GM13977 (cell line): ENCODE results near the gene ANKRD30A.
"Not testable (repeated sequence)": the region's sequence is repeated elsewhere in the genome, so short reads cannot be mapped to it uniquely, and the experiment has no call there.

ENCODE experiments used
- DNase-seq: peaks from one replicate; pipeline ENCODE4 v3.0.0; 2012; ENCODE audit warnings: low spot score
- in situ Hi-C: fragments of 300-500 bp; cut with MboI; formaldehyde crosslinking; loops from one replicate; pipeline ENCODE4 v1.12.0; 2022; ENCODE audit warnings: low sequenced_read_pairs, low pct_unique_long_range_greater_than_20kb, mixed read lengths, inconsistent platforms; ENCODE audit not compliant: unreplicated experiment
- TF ChIP-seq, protein P1 (sequence below): IDR thresholded peaks from 2 replicates; pipeline ENCODE4 v1.5.1; 2012; ENCODE audit warnings: mild to moderate bottlenecking, control low read depth; ENCODE audit not compliant: insufficient read depth; ENCODE audit errors: extremely low read depth, missing control alignments

ANKRD30A gene

DNA sequence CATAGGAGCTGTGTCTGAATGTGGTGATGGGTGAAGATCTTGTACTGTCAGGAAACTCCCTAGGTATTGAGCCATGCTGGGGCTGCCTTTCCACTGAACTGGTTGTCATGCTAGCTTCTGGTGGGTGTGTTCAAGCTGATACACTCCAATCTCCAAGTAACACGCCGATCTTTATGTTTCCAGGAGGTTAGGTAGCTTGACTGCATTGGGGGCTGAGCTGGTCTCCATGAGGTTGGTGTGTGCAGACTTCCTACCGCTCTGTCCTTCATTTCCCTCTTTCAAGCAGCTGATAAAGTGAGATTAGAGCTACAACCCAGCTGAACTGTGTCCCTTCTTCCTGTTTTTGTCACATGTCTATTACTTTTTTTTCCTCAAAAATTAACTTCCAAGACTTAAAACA, 265.5 kb downstream of the ANKRD30A start:
- DNase-seq = no peak
- TF ChIP-seq, protein P1, sequence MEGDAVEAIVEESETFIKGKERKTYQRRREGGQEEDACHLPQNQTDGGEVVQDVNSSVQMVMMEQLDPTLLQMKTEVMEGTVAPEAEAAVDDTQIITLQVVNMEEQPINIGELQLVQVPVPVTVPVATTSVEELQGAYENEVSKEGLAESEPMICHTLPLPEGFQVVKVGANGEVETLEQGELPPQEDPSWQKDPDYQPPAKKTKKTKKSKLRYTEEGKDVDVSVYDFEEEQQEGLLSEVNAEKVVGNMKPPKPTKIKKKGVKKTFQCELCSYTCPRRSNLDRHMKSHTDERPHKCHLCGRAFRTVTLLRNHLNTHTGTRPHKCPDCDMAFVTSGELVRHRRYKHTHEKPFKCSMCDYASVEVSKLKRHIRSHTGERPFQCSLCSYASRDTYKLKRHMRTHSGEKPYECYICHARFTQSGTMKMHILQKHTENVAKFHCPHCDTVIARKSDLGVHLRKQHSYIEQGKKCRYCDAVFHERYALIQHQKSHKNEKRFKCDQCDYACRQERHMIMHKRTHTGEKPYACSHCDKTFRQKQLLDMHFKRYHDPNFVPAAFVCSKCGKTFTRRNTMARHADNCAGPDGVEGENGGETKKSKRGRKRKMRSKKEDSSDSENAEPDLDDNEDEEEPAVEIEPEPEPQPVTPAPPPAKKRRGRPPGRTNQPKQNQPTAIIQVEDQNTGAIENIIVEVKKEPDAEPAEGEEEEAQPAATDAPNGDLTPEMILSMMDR = no peak
- in situ Hi-C loops = no loop called here

DNA sequence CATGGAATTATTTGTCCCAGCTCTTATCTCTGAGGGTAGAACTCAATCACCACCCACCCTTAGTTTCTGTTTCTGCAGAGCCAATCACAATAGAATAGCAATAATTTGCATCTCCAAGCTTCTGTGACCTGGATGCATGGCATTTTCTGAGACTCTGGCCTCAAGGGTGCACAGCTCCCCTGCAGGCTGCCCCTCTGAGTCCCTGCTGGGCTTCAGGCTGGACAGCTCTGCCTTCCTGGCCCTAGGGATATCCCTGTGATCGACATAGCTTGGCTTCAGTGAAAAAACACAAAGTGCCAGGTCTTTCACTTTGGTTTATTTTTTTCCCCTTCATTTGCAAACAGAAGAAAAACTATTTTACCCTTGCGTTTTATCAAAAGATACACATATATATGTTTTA, 275.4 kb downstream of the ANKRD30A start:
- in situ Hi-C loops, DNase-seq: not testable (repeated sequence)

DNA sequence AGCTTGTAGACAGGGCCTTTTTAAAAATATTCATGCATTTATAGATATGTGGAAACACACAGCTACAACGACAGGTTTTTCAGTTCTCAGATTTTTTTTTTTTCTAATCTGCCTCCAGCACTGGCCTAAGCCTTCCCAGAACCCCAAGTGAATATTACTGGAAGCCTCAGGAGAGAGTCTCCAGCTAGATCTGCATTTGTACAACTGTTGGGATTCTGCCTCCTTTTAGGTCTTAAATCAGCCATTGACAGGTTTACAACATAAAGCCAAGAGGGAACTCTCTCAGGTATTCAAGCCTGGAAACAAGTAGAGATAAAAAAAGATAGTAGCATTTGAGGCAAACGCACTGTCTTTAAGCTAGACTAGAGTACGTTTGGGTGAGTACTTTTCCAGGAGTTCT, 275.8 kb downstream of the ANKRD30A start:
- DNase-seq = no peak
- in situ Hi-C loops = no loop called here
- TF ChIP-seq, protein P1 = no peak

DNA sequence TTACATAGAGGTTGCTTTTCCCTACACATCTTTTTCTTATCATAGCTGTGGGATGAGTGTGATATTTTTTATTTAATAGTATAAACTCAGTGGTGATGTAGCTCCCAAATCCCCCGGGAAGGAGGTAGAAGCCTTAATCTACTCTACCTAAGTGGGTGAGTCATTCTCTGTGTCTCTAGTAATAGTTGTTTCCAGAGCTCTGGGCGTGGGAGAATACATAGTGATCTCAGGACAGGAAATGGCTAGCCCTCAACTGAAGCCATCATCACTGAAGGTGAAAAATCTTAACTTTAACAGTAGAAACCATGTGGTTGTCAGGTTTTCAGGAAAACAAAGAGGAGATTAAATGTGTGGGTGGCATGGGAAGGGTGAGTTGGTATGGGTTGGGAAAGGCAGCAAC, 278.4 kb downstream of the ANKRD30A start:
- no peak for DNase-seq
- TF ChIP-seq, protein P1 = no peak
- in situ Hi-C loops = no loop called here
